Fibroblast of gingiva (primary cell): ENCODE results near the gene THUMPD3.

Experiments
- DNase-seq: peaks from one replicate; pipeline ENCODE4 v3.0.0-alpha.2; 2011; ENCODE audit warnings: low read depth

THUMPD3 gene

DNA sequence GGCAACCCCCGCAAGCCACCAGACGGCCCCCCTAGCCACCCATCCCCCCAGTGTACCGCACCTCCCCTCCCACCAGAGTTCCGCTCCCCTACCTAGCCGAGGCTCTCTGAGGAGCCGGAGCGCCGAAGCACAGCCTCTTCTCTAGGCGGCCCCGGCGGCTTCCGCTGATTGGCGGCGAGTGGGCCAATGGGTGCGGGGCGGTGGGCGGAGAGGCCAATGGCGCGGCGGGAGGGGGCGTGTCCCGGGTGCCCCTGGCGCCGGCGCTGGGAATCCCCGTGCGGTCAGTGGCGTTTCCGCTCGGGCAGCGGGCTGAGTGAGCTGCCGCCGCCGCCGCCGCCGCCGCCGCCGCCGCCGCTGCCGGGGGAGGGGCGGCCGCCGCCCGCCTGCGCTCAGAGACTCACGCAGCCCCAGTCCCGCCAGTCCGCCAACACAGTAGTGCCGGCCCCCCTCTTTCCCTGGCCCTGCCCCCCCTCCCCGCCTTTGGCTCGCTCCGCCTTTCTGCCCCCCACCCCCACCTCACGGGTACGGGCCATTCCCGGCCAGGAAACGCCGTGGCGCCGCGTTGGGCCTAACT lies 34.6 kb downstream of the THUMPD3 start, which contains the start of gene SETD5:
SETD5 (plus strand) TSS at position 284 of the 574 bp plus-strand sequence. CDS start 31,324 bp downstream, outside the sequence.
- DNase-seq, result peak; percentile 98

DNA sequence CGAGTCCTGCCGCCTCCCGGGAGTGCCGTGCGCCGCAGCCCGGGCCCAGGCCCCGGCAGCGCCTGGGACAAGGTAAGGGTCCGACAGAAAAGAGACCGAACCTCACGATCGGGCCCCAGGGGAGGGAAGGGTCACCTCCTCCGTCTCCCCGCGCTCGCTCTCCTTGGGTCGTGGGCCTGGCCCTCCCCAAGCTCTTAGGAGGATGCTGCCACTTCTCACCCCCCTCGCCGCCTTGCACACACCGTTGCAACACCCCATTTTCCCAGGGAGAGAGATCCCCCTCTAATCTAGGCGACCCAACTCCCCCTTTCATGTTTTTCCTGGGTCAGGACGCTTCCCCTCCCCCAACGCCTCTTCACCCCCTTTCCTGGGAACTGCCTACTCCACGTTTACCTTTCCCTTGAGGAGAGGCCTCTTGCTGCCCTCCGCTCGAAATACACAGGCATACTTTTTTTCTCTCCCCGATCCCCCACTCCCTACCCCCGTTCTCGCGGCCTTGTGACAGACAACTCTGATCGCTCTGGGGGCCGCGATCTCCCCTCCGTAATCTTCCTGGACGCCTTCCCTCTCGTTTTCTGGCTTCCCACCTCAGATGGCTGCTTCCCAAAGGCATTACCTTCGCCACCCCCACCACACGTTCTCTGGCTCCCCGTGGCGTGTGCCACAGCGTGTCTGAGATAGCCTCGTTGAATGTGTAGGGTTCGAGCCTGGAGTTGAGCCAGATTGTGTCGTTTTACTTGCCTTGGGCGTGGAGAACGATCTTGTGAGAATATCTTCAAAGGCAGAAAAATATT lies 35.2 kb downstream of the THUMPD3 start:
- peak; percentile 27 for DNase-seq

DNA sequence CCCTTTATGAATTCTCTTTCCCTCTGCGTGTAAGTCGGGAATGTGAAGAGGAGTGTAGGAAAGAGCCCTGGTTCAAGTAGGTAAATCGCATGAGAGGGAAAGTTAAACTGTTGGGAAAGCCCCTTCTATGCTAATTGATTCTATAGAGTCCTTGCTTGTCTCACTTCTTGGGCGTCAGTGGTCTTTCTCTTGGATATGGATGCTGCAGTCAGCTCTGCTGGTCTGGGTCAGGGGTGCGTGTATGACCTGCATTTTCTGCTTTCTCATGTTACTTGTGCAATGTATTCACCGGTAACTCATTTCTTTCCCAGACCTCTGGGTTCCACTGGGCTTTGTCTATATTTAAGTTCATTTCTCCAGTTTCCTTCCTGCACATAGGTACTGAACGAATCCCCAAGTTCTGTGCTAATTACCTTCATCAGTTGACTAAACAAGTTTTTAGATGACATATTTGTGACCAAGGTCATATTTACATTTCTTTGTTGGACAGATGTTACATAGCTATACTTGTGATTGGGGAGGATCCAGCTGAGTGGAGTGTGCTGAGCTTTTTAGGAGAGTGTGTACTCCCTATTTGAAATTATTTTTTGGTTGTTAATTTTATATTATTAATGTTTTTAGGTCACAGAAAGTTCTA lies 36.0 kb downstream of the THUMPD3 start:
- DNase-seq, result peak; percentile 65

DNA sequence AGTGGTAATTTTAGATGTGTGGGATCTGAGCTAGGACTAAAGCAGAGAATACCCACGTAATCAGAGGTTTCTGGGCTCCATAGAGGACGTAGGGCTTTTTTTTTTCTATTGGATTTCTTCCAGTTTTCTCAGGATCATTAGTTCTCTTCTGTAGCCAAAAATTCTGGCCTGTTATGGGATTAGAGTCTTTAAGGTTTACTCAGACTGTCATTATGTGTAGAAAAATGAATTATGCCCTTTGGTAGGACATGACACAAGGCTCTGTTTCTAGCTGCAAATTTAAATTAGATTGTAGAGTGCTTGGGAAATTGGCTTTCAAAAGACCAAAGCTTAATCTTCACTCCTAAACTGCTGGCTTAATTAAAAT lies 36.5 kb downstream of the THUMPD3 start:
- peak; percentile 26 for DNase-seq

DNA sequence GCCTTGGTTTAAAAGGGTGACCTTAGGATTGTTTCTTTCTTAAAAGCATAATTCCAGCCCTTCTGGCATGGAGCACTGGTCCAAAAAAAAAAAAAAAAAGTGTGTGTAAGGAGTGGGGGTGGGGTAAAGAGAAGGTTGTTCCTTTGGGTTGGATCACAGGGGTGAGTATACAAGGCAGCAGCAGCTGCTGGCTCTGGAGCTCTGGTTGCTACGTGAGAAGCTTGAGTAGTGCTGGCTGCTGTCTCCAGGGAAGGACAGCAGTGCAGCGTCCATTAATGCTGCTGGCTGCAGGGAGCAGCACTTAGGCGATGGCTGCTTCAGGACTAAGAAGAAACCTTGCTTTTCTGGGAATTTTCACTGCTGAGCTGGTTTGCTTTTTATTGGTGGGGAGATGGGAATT lies 36.9 kb downstream of the THUMPD3 start:
- peak; percentile 96 for DNase-seq

DNA sequence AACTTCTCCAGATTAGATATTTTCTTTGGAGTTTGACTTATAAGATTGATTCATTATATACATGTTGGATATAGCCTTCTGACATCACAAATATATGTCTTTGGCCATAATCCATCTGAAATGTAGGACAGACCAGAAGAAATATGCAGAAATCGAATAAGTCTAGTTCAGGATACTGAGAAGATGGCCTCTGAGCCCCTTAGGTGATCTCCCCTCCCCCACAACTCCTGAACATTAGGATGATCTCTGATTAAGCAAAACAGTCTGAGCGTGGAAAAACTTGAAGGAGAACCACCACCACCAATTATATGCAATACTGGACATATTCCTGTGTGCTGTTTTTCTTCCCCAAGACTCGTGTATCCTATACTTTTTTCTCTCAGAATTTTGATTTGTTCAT lies 37.8 kb downstream of the THUMPD3 start:
- no peak for DNase-seq

DNA sequence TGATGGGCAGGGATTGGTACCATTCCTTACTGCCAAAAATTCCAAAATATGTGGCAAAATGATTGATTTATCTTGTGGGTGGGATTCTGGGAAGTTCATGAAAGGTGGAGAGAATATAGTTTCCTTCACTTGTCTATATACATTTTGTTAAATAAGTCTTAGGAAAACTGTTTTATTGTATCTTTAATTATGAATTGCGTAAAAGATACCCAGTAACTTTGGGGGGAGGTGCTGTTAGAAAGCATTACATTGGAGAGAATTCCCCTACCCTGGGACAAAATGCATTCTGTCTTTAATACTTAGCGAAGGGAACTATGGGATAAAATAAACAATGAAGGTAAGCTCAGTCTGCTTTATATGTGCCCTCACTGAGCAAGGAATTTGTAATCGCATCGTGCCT lies 39.1 kb downstream of the THUMPD3 start:
- DNase-seq, result no peak

DNA sequence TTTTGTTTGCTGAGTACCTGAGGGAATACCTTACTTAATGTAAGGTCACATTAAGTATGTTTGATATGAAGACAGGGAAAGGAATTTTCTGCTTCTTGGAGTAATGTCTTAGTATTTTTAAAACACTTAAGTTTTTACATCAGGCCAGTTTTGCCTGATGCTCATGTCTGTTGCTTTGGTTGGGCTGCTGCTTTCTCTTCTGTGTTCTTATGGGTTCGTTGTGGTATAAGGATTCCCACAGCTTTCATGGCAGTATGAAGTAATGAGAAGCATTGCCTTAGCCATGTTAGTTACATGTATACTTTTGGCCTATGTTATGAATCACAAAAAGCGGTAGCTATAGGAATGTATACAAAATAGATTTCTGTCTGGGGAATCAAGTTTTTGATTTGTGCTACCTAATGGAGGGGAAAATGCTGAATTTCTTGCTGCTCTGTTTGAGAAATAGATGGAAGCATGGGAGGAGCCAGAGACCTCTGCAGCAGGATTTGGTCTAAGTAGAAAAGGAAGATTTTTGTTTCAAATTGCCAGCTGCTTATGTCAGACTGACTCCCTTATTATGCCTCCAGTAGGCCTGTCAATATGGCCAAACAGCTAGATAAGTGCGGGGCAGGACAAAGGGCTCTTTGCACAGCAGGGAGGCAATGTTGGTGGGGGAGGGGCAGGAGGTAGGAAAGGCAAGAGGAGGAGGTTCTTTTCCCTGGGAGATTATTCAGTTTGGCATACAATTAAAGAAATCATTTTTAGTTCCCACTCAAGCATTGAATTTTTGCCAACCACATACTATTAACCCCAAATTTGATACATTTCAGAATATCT lies 39.8 kb downstream of the THUMPD3 start:
- DNase-seq, result no peak

DNA sequence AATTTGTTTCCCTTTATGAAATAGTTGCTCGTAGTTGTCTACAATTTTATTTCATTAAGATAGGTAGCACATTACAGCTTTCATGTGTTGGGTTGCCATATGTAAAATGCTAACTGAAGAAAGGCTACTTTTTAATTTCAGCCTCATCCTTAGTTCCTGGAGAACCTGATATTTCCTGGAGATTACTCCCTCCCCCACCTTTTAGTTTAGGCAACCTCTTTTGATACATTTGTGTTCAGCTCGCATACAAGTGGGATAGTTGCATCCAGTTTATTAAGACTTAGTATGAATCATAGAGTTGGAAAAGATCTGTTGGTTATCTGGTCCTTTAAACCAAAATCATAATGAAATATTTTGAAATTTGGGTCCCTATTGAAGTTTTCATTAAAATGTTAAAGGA lies 40.6 kb downstream of the THUMPD3 start:
- no peak for DNase-seq

DNA sequence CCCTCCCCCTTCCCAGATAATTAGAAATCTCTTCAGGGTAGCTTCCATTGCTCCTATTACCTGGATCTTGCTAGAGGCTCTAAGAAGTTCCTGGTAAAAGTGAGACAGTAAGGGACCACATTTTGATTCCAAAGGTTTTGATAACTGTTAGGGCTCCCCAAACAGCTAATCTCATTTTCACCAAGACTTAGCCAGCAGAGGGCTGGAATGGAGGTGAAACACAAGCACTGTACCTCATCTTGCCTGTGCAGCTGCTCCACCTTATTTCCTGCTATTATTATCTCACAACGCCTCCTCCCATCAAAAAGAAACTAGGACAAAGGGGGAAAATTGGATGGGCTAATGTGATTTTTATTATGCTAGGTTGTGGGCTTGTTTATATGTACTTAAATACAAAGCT lies 41.8 kb downstream of the THUMPD3 start:
- no peak for DNase-seq

DNA sequence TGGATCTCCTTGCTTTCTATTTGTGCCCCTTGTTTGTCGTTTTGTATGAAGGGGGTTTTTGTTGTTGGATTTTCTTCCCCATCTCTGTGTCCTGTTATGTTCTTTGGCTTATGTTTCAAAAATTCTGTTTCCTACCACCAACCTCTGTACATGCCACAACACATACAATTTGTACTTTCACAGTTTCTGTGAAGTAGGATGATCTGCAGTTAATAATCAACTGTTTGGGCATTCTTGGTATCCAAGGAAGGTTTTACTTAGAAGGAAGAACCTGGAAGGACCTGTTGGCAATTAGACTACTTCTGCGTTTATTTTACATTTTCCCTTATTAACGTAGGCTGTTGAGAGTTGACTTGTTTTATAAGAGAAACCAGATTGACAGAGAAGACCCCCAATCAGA lies 42.9 kb downstream of the THUMPD3 start:
- no peak for DNase-seq

DNA sequence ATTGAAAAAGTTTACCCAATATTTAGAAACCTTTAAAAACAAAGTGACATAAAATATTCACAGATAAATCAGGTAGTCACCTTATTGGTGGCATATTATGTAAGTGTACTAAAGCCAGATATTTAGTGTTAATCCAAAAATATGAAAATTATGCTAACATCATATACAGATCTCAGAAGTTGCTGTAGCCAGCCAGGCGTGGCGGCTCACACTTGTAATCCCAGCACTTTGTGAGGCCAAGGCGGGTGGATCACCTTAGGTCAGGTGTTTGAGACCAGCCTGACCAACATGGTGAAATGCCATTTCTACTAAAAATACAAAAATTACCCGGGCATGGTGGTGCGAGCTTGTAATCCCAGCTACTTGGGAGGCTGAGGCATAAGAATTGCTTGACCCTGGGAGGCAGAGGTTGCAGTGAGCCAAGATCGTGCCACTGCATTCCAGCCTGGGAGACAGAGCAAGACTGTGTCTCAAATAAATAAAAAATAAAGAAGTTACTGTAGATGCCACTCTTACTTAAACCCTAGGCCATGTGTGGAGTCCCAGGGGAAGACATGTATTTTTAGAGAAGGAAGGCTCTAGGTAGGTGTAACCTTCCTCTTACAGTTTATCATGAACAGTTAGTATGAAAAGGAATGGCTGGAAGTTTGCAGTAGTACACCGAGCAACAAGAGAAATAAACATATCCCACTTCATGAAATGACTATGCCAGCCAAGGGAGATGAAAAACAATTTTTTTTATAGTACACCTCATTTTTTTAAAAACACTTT lies 44.2 kb downstream of the THUMPD3 start:
- DNase-seq, result no peak

DNA sequence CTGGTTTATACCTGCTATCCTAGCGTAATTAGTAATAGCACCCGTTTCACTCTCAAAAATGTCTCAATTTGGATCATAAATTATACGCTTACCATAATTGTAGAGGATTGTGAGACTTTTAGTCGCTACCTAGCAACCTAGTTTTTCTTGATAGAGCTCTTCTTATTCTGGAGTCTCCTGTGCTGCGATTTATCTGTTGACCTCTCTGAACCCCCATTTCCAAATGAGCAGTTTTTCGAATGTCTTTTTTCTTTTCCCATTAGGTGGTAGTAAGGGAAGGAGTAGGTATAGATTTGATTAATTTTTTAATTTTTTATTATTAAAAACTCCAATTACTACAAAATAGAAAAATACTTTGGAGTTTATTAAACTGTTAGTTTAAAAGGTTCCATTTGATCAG lies 45.2 kb downstream of the THUMPD3 start:
- DNase-seq, result no peak

DNA sequence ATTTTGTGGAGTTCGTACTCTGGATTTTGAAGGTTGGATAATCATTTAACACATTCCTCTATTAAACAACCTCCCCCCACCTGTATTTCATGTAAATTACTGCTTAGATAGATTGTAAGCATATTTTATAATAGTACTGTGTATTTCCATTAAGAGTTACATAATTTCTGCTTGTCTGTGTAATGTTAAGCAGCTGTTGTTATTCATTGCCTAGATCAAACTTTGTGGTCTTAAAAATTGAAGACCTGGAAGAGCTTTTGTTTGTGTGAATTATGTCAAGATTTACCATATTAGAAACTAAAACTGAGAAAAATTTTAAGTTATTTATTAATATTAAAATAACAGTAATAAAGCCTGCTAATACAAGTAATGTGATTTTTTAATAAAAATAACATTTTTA lies 45.7 kb downstream of the THUMPD3 start:
- no peak for DNase-seq

DNA sequence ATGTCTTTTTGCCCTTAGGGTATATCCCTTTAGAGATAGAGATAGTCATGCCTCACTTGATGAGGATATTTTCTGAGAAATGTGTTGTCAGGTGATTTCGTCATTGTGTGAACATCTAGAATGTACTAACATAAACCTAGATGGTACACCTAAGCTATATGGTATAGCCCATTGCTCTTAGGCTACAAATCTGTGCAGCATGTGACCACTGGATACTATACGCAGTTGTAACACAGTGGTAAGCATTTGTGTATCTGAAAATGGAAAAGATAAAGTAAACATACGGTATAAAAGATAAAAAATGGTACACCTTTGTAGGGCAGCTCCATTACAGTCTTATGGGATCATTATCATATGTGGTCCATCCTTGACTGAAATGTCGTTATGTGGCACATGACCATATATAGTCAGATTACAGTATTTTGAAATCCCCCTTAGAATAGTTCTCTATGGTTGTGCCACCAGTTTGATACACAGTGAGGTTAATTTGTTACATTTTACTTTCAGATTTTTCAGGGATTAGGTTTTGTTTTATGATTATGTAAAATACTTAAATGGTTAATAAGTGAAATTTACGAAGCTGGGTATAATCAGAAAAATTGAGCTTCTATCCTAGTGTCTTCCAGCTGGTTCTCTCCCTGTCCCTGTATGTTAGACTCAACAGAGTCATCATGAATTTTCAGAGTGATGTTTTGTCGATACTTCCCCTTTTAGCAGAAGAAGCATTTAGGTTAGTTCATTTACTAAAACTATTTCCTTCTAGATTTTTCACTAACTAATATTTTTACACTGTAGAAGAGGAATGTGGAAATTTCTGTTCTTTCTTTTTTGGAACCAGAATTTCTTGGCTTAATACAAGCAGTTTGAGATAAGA lies 47.4 kb downstream of the THUMPD3 start:
- no peak for DNase-seq

DNA sequence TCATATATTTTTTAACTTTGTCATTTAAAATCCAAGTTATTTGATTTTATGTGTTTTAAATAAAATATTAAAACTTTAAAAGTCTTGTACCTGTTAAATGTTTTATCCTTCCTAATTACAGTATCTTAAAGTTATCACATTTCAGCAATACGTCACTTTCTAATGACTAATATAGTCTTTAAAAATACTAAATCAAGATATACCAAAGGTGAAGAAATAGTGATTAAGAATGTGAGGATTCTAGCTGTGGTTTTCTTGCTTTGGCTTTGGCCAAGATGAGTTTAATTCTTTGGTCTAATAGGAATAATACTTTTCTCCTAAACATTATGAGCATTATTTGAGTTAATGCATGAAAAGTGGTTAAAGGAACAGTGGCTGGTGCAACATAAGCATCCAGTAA lies 48.4 kb downstream of the THUMPD3 start:
- DNase-seq, result no peak

DNA sequence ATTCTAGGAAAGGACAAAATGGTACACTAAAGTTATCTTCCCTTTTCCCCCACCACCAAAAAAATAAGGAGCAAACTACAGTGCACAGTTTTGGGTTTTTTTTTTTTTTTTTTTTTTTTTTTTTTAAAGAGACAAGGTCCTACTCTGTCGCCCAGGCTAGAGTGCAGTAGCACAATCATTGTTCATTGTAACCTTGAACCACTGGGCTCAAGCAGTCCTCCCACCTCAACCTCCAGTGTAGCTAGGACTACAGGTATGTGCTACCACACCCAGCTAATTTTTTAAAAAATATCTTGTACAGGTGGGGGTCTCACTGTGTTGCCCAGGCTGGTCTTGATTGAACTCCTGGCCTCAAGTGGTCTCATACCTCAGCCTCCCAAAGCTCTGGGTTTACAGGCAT lies 49.4 kb downstream of the THUMPD3 start:
- no peak for DNase-seq

DNA sequence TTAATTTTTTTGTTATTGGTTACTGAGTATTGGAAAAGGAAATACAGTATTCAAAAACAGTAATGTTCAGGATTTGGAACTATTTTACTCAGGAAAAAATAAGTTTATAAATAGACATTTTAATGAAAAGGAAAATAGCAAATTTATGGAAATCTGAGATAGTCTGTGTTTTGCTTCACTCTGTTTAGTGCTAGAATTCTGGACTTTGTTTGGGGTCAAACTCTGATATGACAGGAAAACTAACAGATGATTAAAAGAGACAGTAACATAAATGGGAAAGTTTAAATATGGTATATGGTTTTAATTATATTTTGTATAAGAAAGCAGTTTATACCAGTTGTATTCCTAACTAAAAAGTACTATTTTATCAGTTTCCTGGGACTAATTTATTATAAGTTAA lies 52.0 kb downstream of the THUMPD3 start:
- DNase-seq, result no peak

DNA sequence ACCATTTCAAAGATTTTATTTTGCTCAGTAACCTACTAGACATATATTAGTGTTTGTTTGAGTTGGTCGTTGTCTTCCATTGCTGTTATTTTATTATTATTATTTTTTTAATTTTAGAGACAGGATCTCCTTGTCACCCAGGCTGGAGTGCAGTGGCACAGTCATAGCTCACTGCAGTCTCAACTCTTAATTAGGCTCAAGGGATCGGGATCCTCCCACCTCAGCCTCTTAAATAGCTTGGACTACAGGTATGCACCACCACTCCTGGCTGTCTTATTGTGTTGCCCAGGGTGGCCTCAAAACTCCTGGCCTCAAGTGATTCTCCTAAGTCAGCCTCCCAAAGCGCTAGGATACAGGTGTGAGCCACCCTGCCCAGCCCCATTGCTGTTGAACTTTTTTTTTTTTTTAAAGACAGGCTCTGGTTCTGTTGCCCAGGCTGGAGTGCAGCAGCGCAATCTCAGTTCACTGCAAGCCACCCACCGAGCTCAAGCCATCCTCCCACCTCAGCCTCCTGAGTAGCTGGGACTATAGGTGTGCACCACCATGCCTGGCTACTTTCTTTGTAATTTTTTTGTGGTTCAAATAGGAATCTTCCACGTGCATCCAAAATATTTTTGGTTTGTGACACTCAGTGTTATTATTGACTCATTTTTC lies 52.8 kb downstream of the THUMPD3 start:
- no peak for DNase-seq

DNA sequence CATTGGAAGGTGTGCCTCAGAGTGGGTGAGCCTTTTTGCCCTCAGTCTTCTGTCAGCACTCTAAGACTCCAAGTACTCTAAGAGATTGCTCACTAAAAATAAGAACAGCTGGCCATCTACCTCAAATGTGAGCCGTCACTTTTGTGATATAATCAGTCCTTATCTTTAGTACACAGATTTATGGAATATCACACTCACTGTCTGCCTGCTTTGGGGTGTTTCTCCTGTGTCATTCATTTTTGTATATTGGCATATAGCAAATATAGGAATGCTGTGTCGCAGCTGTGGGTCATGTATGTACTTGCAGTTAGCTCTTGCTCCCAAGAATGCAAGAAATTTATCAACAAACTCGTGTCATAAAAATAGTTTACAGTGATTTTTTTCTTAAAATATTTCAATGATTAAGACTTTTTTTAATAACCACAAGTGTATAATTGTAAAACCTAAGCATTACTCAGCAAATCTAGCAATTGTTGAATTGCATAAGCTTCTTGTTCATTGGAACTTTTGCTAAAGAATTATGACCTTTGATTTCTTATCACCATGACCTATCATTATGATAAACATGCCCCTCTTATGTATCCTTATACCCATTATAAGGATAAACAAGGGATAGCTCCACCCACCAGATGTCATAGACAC lies 53.4 kb downstream of the THUMPD3 start:
- DNase-seq, result peak; percentile 60
